ENCODE measurements around the gene PCYT1B.

Gene PCYT1B

GRCh38 chrX:24515447-24515846 is 131.7 kb downstream of the PCYT1B start:
- DNase-seq: no peak

GRCh38 chrX:24513416-24513815 is 133.7 kb downstream of the PCYT1B start:
- no peak for DNase-seq

GRCh38 chrX:24508375-24508774 is 138.8 kb downstream of the PCYT1B start:
- DNase-seq: no peak
